K562 (cell line): ENCODE data around the gene HSBP1L1. TPM values are rescaled to one million over a fixed set of nuclear protein-coding genes. Genes with fewer than 3 reads are reported as not detected.

Source experiments
- BRCA1 ChIP-seq, 2 experiments: fragments of 450-650 bp in 1 of 2; sonication (generic) in 1 of 2; formaldehyde crosslinking in 1 of 2; IDR thresholded peaks; 2 replicates each; pipeline versions ENCODE4 v1.5.0 to v1.6.1; 2017 to 2020; ENCODE audit warnings: mild to moderate bottlenecking in 1 of 2, missing genetic modification reagents in 1 of 2
- ELF2 ChIP-seq: fragments of 250-450 bp; sonication (Bioruptor Pico); IDR thresholded peaks from 2 replicates; pipeline ENCODE4 v1.5.0; 2021; ENCODE audit warnings: mild to moderate bottlenecking
- HMGN3 ChIP-seq: IDR thresholded peaks from 2 replicates; pipeline ENCODE4 v1.6.1; 2011; ENCODE audit warnings: borderline replicate concordance, low read depth, mild to moderate bottlenecking, mixed read lengths, low read length; ENCODE audit not compliant: insufficient read length; ENCODE audit errors: extremely low read depth
- HNRNPLL ChIP-seq: fragments of 200-400 bp; formaldehyde crosslinking; IDR thresholded peaks from 2 replicates; pipeline ENCODE4 v1.6.1; 2017; ENCODE audit warnings: low read length, low read depth, mild to moderate bottlenecking; ENCODE audit not compliant: poor library complexity, severe bottlenecking
- HSF4 ChIP-seq: fragments of 250-450 bp; sonication (Bioruptor Pico); IDR thresholded peaks from 2 replicates; pipeline ENCODE4 v2.1.2; 2022; ENCODE audit warnings: mild to moderate bottlenecking, moderate library complexity, borderline replicate concordance
- JUND ChIP-seq, 2 experiments: IDR thresholded peaks; 2 replicates in 1 of 2; 3 replicates in 1 of 2; pipeline ENCODE4 v1.6.1; 2011; ENCODE audit warnings: borderline replicate concordance in 2 of 2, low read depth in 2 of 2, low read length in 2 of 2, improper control_type of control experiment in 1 of 2, missing biosample characterization in 1 of 2, missing genetic modification characterization in 1 of 2, missing genetic modification reagents in 1 of 2
- MEIS2 ChIP-seq: fragments of 450-650 bp; IDR thresholded peaks from 2 replicates; pipeline ENCODE4 v1.6.1; 2014; ENCODE audit warnings: mild to moderate bottlenecking; ENCODE audit not compliant: partially characterized antibody
- NELFE ChIP-seq: IDR thresholded peaks from 2 replicates; pipeline ENCODE4 v1.6.1; 2011; ENCODE audit warnings: mild to moderate bottlenecking; ENCODE audit not compliant: insufficient read depth, insufficient read length
- POLR2G ChIP-seq: fragments of 200-400 bp; formaldehyde crosslinking; IDR thresholded peaks from 2 replicates; pipeline ENCODE4 v1.6.1; 2017; ENCODE audit warnings: low read depth, mild to moderate bottlenecking, antibody characterized with exemption, low read length, moderate library complexity
- RBM39 ChIP-seq: fragments of 200-400 bp; formaldehyde crosslinking; optimal IDR thresholded peaks from 2 replicates; pipeline ENCODE3; 2018; ENCODE audit warnings: low read depth, low read length
- RCOR1 ChIP-seq, 2 experiments: IDR thresholded peaks; 2 replicates each; pipeline ENCODE4 v1.6.1; 2012; ENCODE audit warnings: low read depth in 2 of 2, low read length in 2 of 2, borderline replicate concordance in 1 of 2, improper control_type of control experiment in 1 of 2
- RFX7 ChIP-seq: fragments of 250-450 bp; sonication (Bioruptor Pico); IDR thresholded peaks from 2 replicates; pipeline ENCODE4 v1.5.1; 2021; ENCODE audit warnings: mild to moderate bottlenecking
- SMAD1 ChIP-seq: fragments of 150-350 bp; IDR thresholded peaks from 2 replicates; pipeline ENCODE4 v1.6.1; 2014; ENCODE audit warnings: low read length, low read depth; ENCODE audit not compliant: partially characterized antibody
- SP1 ChIP-seq: sonication (generic); formaldehyde crosslinking; IDR thresholded peaks from 2 replicates; pipeline ENCODE4 v1.8.1; 2022; ENCODE audit warnings: mild to moderate bottlenecking, missing genetic modification reagents
- TBP ChIP-seq: optimal IDR thresholded peaks from 2 replicates; pipeline ENCODE3; 2011; ENCODE audit warnings: low read depth, low read length, improper control_type of control experiment
- U2AF2 ChIP-seq: fragments of 200-400 bp; formaldehyde crosslinking; optimal IDR thresholded peaks from 2 replicates; pipeline ENCODE3; 2017; ENCODE audit warnings: low read depth, mild to moderate bottlenecking, low read length
- XRCC3 ChIP-seq: fragments of 450-650 bp; IDR thresholded peaks from 2 replicates; pipeline ENCODE4 v1.6.1; 2017; ENCODE audit warnings: mild to moderate bottlenecking, moderate library complexity
- YY1 ChIP-seq, 3 experiments: IDR thresholded peaks; 2 replicates each; pipeline ENCODE4 v1.6.1; 2011; ENCODE audit warnings: low read length in 2 of 3, mild to moderate bottlenecking in 2 of 3, moderate library complexity in 2 of 3, borderline replicate concordance in 1 of 3, control low read depth in 1 of 3, low read depth in 1 of 3; ENCODE audit not compliant: insufficient read depth in 3 of 3, insufficient replicate concordance in 2 of 3, control insufficient read depth in 1 of 3, insufficient read length in 1 of 3; ENCODE audit errors: extremely low read depth in 1 of 3
- ZEB2 ChIP-seq: fragments of 450-650 bp; IDR thresholded peaks from 2 replicates; pipeline ENCODE4 v1.6.1; 2016
- ZKSCAN1 ChIP-seq: fragments of 150-350 bp; IDR thresholded peaks from 2 replicates; pipeline ENCODE4 v1.6.1; 2016; ENCODE audit warnings: low read depth, low read length
- ZNF232 ChIP-seq: sonication (generic); formaldehyde crosslinking; IDR thresholded peaks from 2 replicates; pipeline ENCODE4 v1.8.0; 2022; ENCODE audit warnings: mild to moderate bottlenecking, missing genetic modification reagents
- ZNF444 ChIP-seq: fragments of 250-450 bp; sonication (Bioruptor Pico); IDR thresholded peaks from 2 replicates; pipeline ENCODE4 v1.4.0; 2020; ENCODE audit warnings: mild to moderate bottlenecking, moderate library complexity
- ZNF551 ChIP-seq: fragments of 250-450 bp; sonication (Bioruptor Pico); IDR thresholded peaks from 2 replicates; pipeline ENCODE4 v1.5.0; 2021; ENCODE audit warnings: mild to moderate bottlenecking, moderate library complexity
- ZNF57 ChIP-seq: fragments of 450-650 bp; formaldehyde crosslinking; IDR thresholded peaks from 2 replicates; pipeline ENCODE4 v1.4.0; 2020; ENCODE audit warnings: mild to moderate bottlenecking, moderate library complexity
- ZNF778 ChIP-seq: fragments of 450-650 bp; formaldehyde crosslinking; IDR thresholded peaks from 2 replicates; pipeline ENCODE4 v1.4.0; 2020; ENCODE audit warnings: mild to moderate bottlenecking, moderate library complexity
- polyA plus RNA-seq, 8 experiments: library from polyadenylated mRNA; depleted of rRNA in 4 of 8; stranded (reverse) in 5 of 8; unstranded in 3 of 8; fragments of >200 nt; fragmentation: Nextera tagmentation in 2 of 8; fragmentation: Illumina TruSeq in 1 of 8; extraction: Ambion mirVana in 2 of 8; extraction: Trizol in 1 of 8; gene quantifications; 2 replicates each; pipeline versions ENCODE4 v1.2.1 to v1.2.3, GENCODE V29; 2011 to 2014; ENCODE audit warnings: inconsistent platforms in 1 of 8, missing spikeins in 1 of 8
- total RNA-seq, 7 experiments: library from RNA; depleted of rRNA in 6 of 7; stranded (reverse); fragments of >200 nt in 6 of 7; fragmentation: Illumina TruSeq in 2 of 7; extraction: Trizol in 2 of 7; gene quantifications; 2 replicates each; pipeline versions ENCODE4 v1.2.1 to v1.2.3, GENCODE V29; 2011 to 2021; ENCODE audit warnings: low replicate concordance in 1 of 7
- TF ChIP-seq, protein P1 (sequence below): fragments of 250-450 bp; sonication (Bioruptor Pico); IDR thresholded peaks from 2 replicates; pipeline ENCODE4 v1.5.0; 2022; ENCODE audit warnings: mild to moderate bottlenecking

HSBP1L1 gene
- total and polyA plus RNA-seq, 9 of the 15 experiments (the other 6 are each of a cell fraction or from before 2014, with no cell fraction given): 0.24 to 0.36 TPM; not detected in 7

DNA sequence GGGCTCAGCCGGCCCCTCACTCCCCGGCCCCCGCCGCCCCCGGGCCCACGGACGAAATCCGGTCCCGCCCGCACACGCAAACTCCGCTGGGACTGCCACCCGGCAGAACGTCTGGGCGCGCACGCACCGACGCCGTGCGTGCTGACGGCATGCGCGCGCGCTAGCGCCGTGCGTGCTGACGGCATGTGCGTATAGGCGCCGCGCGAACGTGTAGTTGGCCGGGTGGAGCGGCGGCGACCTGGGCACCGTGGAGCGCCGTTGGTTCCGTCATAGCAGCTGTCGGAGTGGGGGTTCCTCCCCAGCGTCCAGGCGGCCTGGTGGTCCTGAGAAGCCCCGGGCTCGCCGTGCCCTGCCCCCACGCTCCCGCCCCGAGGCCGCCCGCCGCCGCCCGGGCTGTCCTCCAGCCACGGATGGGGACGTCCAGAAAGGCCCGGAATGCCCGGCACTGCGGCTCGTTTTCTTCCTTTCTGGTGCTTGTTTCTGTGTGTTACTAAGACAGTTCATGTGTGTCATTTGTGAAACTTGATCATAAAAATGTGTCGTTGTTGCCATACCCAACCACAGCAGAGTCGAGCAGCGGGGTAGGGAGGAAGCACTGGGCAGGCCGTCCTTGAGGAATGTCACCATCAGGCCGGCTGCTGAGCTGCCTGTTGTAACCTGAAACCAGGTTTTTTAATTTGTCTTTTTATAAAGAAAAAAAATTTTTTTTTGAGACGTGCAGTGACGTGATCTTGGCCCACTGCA is 24.2 kb downstream of the HSBP1L1 start, which contains the start of gene TXNL4A (continued):
- TF ChIP-seq YY1 (IDR thresholded peaks at IDR 0.05; ENCODE audit: borderline replicate concordance in 1 of 3, control insufficient read depth in 1 of 3, extremely low read depth in 1 of 3, insufficient read depth in 3 of 3, insufficient read length in 1 of 3, insufficient replicate concordance in 2 of 3, low read depth in 1 of 3, low read length in 2 of 3) (peak in 1 of 3 experiments; percentile 40), TBP (peak; percentile 56), BRCA1 (IDR thresholded peaks at IDR 0.05) (no peak), BRCA1 (CRISPR knock-in tag; IDR thresholded peaks at IDR 0.05) (no peak), ELF2 (CRISPR knock-in tag) (no peak), RBM39 (no peak), SP1 (no peak; the same call in 1 of the 2 replicates), ZNF778 (CRISPR knock-in tag) (no peak), U2AF2 (no peak), XRCC3 (no peak), HSF4 (CRISPR knock-in tag) (no peak), HMGN3 (peak; percentile 78), JUND (IDR thresholded peaks at IDR 0.05; ENCODE audit: borderline replicate concordance, low read depth, low read length) (peak; percentile 40; the same call in 1 of the 2 replicates), JUND (tag; IDR thresholded peaks at IDR 0.05; ENCODE audit: borderline replicate concordance, low read depth, low read length) (no peak; the same call in 2 of the 3 replicates), ZNF232 (CRISPR knock-in tag) (no peak), ZKSCAN1 (no peak), ZEB2 (no peak), POLR2G (peak; percentile 89), ZNF444 (CRISPR knock-in tag) (no peak), ZNF551 (CRISPR knock-in tag) (no peak), SMAD1 (peak; percentile 37), RFX7 (CRISPR knock-in tag) (no peak), NELFE (no peak), RCOR1 (IDR thresholded peaks at IDR 0.05; ENCODE audit: borderline replicate concordance in 1 of 2, low read depth in 2 of 2, low read length in 2 of 2) (no peak), ZNF57 (no peak), MEIS2 (no peak), HNRNPLL (peak; percentile 60)
- TF ChIP-seq, protein P1, sequence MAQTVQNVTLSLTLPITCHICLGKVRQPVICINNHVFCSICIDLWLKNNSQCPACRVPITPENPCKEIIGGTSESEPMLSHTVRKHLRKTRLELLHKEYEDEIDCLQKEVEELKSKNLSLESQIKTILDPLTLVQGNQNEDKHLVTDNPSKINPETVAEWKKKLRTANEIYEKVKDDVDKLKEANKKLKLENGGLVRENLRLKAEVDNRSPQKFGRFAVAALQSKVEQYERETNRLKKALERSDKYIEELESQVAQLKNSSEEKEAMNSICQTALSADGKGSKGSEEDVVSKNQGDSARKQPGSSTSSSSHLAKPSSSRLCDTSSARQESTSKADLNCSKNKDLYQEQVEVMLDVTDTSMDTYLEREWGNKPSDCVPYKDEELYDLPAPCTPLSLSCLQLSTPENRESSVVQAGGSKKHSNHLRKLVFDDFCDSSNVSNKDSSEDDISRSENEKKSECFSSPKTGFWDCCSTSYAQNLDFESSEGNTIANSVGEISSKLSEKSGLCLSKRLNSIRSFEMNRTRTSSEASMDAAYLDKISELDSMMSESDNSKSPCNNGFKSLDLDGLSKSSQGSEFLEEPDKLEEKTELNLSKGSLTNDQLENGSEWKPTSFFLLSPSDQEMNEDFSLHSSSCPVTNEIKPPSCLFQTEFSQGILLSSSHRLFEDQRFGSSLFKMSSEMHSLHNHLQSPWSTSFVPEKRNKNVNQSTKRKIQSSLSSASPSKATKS (CRISPR knock-in tag): no peak
